SU-DHL-6 (cell line): Measurements from ENCODE around the gene PRPF6.

Experiments used
- H2AFZ ChIP-seq: fragments of 200-600 bp; sonication (generic); 2 replicates; pipeline ENCODE4 v1.6.1; 2014; ENCODE audit warnings: low read depth, mild to moderate bottlenecking, moderate library complexity, mixed read lengths, antibody characterized with exemption, low read length; ENCODE audit not compliant: severe bottlenecking
- H3F3A ChIP-seq: fragments of 200-600 bp; shearing (Covaris generic); 2 replicates; pipeline ENCODE4 v1.6.0; 2016; ENCODE audit warnings: antibody characterized with exemption, mild to moderate bottlenecking; ENCODE audit not compliant: insufficient read depth
- H3K27ac ChIP-seq: fragments of 200-600 bp; sonication (generic); 2 replicates; pipeline ENCODE4 v1.5.1; 2016; ENCODE audit warnings: low read depth, mild to moderate bottlenecking, low read length, moderate library complexity, mixed read lengths
- H3K27me3 ChIP-seq: fragments of 200-600 bp; sonication (generic), shearing (Covaris generic); 2 replicates; pipeline ENCODE4 v1.6.0; 2014; ENCODE audit warnings: mild to moderate bottlenecking, low read length
- H3K36me3 ChIP-seq: fragments of 200-600 bp; sonication (generic); 2 replicates; pipeline ENCODE4 v1.6.1; 2014; ENCODE audit warnings: mild to moderate bottlenecking, low read length, mixed read lengths
- H3K4me2 ChIP-seq: fragments of 300-600, 200-600 bp; shearing (Covaris generic), sonication (generic); 2 replicates; pipeline ENCODE4 v1.6.0; 2014; ENCODE audit warnings: low read length, low read depth, mild to moderate bottlenecking; ENCODE audit not compliant: poor library complexity, severe bottlenecking
- H3K4me3 ChIP-seq: fragments of 200-600 bp; sonication (generic); 2 replicates; pipeline ENCODE4 v1.5.1; 2014; ENCODE audit warnings: antibody characterized with exemption, low read length, mild to moderate bottlenecking, mixed read lengths; ENCODE audit not compliant: insufficient read depth, poor library complexity, severe bottlenecking
- H3K79me2 ChIP-seq: fragments of 200-600 bp; sonication (generic); 2 replicates; pipeline ENCODE4 v1.6.1; 2014; ENCODE audit warnings: mild to moderate bottlenecking, low read length, moderate library complexity; ENCODE audit not compliant: insufficient read depth
- H3K9ac ChIP-seq: fragments of 200-600 bp; sonication (generic); 2 replicates; pipeline ENCODE4 v1.7.0; 2014; ENCODE audit warnings: mild to moderate bottlenecking, low read length
- H3K9me2 ChIP-seq: fragments of 200-600 bp; sonication (generic); replicated peaks from 2 replicates; pipeline ENCODE4 v1.6.1; 2014; ENCODE audit warnings: low read length; ENCODE audit not compliant: insufficient read depth
- H3K9me3 ChIP-seq: fragments of 200-600 bp; sonication (generic); 2 replicates; pipeline ENCODE4 v1.6.1; 2014; ENCODE audit warnings: low read length, mixed read lengths; ENCODE audit not compliant: insufficient read depth
- H4K20me1 ChIP-seq: fragments of 200-600 bp; sonication (generic); 2 replicates; pipeline ENCODE4 v1.6.1; 2014; ENCODE audit warnings: low read depth, mild to moderate bottlenecking, antibody characterized with exemption, low read length, moderate library complexity, mixed read lengths
- EZH2phosphoT487 ChIP-seq: fragments of 200-600 bp; sonication (generic), shearing (Covaris generic); conservative IDR thresholded peaks from 2 replicates; pipeline ENCODE4 v1.6.1; 2018; ENCODE audit warnings: mild to moderate bottlenecking, antibody characterized with exemption, low read length, moderate library complexity, mixed read lengths
- TF ChIP-seq, protein P1 (sequence below): fragments of 200-600 bp; sonication (generic); IDR thresholded peaks from one replicate; pipeline ENCODE4 v1.5.1; 2017; ENCODE audit warnings: antibody characterized with exemption, mild to moderate bottlenecking, low read length, moderate library complexity; ENCODE audit not compliant: insufficient read depth, poor library complexity, severe bottlenecking

The PRPF6 gene

DNA sequence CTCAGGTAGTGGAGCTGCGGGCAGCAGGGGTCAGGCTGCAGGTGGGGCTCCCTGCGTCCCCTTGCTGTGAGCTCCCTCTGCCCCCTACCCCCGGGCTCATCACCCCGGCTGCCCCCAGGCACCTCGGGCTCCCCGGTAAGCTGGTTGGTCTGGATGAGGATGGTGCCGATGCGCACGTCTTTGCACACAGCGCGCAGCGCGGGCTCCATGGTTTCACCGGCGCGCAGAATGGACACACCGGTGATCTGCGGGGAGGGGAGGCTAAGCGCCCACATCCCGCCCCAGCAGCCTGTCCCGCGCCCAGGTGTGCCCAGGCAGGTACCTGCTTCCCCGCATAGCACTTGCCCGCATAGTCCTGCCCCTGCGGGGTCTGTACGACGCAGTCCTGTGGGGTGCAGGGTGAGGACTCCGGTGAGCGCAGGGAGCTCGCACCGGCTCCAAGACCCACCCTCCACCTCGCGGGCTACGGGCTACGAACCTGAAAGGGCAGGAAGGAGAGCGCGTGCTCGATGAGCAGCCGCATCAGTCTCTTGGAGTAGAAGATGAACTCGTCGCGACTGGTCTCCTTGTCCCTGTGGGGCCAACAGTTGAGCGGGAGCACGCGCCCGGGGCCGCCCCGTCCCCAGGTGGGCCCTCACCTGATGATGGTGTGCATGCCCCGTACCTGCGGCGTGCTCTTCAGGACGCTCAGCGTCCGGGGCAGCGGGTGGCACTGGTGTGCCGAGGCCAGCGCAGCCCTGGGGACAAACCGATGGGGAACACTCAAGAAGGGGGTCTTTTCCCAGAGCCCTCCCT is 40.3 kb upstream of the PRPF6 start:
- Histone ChIP-seq H3K9ac (no peak overlapping the region), H3F3A (no peaks in the 10 kb centered on the region; the same call in 1 of the 2 replicates), H3K79me2 (no peaks in the 10 kb centered on the region), H3K36me3 (no peaks in the 10 kb centered on the region), H3K9me2 (no peaks in the 10 kb centered on the region), H3K4me2 (no peak overlapping the region), H3K9me3 (no peaks in the 10 kb centered on the region), H3K27ac (no peak overlapping the region), H2AFZ (no peak overlapping the region), H4K20me1 (no peaks in the 10 kb centered on the region), H3K27me3 (no peaks in the 10 kb centered on the region), H3K4me3 (no peak overlapping the region)
- TF ChIP-seq EZH2phosphoT487 = no peak
- TF ChIP-seq, protein P1, sequence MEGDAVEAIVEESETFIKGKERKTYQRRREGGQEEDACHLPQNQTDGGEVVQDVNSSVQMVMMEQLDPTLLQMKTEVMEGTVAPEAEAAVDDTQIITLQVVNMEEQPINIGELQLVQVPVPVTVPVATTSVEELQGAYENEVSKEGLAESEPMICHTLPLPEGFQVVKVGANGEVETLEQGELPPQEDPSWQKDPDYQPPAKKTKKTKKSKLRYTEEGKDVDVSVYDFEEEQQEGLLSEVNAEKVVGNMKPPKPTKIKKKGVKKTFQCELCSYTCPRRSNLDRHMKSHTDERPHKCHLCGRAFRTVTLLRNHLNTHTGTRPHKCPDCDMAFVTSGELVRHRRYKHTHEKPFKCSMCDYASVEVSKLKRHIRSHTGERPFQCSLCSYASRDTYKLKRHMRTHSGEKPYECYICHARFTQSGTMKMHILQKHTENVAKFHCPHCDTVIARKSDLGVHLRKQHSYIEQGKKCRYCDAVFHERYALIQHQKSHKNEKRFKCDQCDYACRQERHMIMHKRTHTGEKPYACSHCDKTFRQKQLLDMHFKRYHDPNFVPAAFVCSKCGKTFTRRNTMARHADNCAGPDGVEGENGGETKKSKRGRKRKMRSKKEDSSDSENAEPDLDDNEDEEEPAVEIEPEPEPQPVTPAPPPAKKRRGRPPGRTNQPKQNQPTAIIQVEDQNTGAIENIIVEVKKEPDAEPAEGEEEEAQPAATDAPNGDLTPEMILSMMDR = no peak

DNA sequence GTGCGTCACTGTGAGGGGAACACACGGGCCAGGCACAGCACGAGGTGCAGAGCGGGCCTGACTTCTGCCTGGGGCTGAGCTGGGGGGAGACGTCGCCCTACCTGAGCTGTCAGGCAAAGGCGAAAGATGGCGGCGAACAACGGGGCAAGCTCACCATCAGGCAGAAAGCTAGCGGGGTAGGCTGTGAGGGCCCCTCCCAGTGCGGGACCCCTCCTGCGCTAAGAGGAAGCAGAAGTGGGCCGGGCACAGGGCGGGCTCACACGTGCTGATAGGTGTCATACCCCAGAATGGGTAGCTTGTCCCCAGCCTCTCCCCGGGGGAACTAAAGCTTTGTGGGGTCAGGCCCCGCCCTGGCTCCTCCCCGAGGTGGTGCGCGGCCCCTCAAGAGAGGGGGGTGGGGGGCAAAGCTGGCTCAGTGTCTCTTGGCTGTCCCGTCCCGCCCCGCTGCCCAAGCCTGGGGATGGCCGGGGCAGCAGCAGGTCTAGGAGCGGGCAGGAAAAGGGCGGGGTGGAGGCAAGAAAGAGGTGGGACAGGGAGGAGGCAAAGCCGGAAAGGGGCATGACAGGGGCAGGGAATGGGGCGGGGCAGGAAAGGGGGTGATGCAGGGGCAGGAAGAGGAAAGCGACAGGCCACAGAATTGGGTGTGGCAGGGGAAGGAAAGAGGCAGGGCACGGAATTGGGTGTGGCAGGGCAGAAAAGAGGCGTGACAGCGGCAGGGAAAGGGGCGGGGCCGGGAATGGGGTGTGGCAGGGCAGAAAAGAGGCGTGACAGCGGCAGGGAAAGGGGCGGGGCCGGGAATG is 39.5 kb upstream of the PRPF6 start:
- no peaks in the 10 kb centered on the region for H3K36me3 ChIP-seq
- TF ChIP-seq EZH2phosphoT487 = no peak
- TF ChIP-seq, protein P1 = no peak
- no peak overlapping the region for H3K4me3 ChIP-seq
- no peaks in the 10 kb centered on the region for H3K79me2 ChIP-seq
- no peaks in the 10 kb centered on the region for H3K9me2 ChIP-seq
- H3F3A ChIP-seq = no peaks in the 10 kb centered on the region; the same call in 1 of the 2 replicates
- H3K27me3 ChIP-seq = no peaks in the 10 kb centered on the region
- H3K27ac ChIP-seq = no peak overlapping the region
- H4K20me1 ChIP-seq = no peaks in the 10 kb centered on the region
- no peaks in the 10 kb centered on the region for H3K9me3 ChIP-seq
- no peak overlapping the region for H3K4me2 ChIP-seq
- no peak overlapping the region for H2AFZ ChIP-seq
- H3K9ac ChIP-seq = no peak overlapping the region

DNA sequence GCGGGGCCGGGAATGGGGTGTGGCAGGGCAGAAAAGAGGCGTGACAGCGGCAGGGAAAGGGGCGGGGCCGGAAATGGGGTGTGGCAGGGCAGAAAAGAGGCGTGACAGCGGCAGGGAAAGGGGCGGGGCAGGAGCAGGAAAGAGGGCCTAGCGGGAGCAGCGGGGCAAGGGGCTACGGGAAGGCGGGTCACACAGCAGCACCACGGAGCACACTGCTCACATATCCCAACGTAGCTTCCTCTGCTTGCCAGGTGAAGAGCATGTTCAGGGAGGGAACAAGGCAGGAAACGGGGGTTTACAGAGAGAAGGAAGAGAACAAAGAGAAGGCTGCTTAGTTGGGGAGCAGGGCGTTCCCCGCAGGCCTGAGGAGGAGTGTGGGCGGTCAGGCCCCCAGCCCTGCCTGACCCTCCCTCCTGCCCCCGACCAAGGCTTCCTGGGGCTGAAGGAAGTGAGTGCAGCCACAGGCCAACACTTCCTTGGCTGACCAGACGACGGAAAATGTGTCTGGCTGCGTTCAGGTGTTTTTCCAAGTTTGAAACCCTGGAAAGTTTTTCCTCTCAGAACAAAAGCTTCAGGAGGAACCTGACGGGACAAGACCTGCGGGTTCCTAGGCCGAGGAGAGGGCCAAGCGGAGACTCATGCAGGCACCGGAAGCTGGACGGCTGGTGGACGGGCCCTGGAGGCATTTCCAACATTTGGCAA is 38.5 kb upstream of the PRPF6 start:
- Histone ChIP-seq H3K79me2 (no peaks in the 10 kb centered on the region), H3K9ac (no peak overlapping the region), H4K20me1 (no peaks in the 10 kb centered on the region), H3K27ac (no peak overlapping the region), H3K4me2 (no peak overlapping the region), H3K9me2 (no peaks in the 10 kb centered on the region), H3K9me3 (no peaks in the 10 kb centered on the region), H3K27me3 (no peaks in the 10 kb centered on the region), H3F3A (no peaks in the 10 kb centered on the region; the same call in 1 of the 2 replicates), H3K36me3 (no peaks in the 10 kb centered on the region), H2AFZ (no peak overlapping the region), H3K4me3 (no peak overlapping the region)
- TF ChIP-seq, protein P1 = no peak
- no peak for TF ChIP-seq EZH2phosphoT487
